ENCODE measurements around the gene CRYBB3.
"Not testable (repeated sequence)": the region's sequence is repeated elsewhere in the genome, so short reads cannot be mapped to it uniquely, and the experiment has no call there.

Gene CRYBB3

DNA sequence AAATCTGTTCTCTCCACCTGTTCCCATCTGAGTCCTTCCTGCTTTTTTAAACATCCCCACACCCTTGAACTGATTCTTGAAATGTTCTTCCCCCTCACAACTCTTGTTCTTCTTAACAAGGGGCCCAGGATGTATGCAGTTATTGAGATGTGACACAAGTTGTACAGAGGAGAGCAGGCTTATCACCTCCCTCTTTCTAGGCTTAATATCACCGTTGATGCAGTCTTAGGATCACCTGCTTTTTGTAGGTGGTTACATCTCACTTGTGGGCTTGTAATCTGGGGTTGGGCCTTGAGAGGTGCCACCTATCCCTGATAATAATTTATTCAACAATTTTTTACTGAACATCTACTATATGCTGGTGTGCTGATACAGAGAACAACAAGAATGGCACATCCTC, 6.2 kb downstream of the CRYBB3 start:
- no peak for DNase-seq (ENCODE audit: low read depth in 2 of 2)

DNA sequence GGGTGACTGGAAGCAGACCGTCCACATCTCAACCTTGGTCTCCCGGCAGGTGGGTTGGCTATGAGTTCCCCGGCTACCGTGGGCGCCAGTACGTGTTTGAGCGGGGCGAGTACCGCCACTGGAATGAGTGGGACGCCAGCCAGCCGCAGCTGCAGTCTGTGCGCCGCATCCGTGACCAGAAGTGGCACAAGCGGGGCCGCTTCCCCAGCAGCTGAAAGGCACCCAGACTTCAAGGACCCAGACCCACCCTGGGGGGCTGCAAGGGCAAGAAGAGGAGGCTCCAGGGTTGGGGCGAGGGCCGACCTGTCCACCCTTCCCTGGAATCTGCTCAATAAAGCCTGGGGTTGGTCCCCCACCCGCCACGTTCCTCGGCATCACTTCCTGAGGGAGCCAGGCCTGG, 7.3 kb downstream of the CRYBB3 start:
- no peak for DNase-seq (ENCODE audit: low read depth in 2 of 2)

GRCh38 chr22:25207553-25208157, 8.0 kb downstream of the CRYBB3 start:
- no peak for DNase-seq (ENCODE audit: low read depth in 2 of 2)

- no peak for DNase-seq (ENCODE audit: low read depth in 2 of 2)
Observed at GRCh38 chr22:25208328-25208727, 8.7 kb downstream of the CRYBB3 start.

GRCh38 chr22:25208743-25209505, 9.3 kb downstream of the CRYBB3 start:
- DNase-seq (ENCODE audit: low read depth in 2 of 2), result no peak

DNA sequence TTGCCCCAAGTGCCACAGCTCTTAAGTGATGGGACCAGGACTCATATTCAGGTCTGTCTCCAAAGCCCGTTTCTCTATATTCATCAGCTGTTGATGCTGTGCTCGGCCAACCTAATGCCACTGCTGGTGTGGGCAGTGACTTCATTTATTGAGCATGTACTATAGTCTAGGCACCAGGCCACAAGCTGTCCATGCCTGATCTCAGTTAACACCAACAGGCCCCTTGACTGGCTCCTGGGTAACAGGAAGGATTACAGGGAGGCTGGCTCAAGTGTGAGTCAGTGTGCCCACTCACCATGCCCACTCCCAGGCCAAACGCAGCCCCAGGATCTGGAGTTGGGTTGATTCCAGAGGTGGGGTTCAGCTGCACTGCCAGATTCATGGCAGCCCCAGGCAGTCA, 11.1 kb downstream of the CRYBB3 start:
- DNase-seq (ENCODE audit: low read depth in 2 of 2), result no peak

DNA sequence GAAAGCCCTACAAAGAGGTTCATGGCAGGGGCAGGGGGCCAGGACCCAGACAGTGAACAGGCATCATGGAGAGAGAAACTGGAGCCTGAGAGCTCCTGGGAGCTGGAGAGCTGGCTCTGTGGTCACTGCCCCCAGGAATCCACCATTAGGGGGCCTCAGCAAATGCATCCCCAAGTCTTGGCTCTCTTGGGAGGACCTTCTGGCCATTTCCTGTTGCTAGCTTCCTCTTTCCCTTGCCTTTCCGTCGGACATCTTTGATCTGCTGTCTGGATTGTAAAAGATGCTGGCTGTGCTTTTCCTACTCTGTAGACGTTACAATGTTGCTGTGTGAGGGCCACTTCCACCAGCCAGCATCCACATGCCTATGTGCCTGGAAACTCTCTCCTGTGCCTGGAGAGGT, 12.7 kb downstream of the CRYBB3 start:
- DNase-seq (ENCODE audit: low read depth in 2 of 2), result no peak

DNA sequence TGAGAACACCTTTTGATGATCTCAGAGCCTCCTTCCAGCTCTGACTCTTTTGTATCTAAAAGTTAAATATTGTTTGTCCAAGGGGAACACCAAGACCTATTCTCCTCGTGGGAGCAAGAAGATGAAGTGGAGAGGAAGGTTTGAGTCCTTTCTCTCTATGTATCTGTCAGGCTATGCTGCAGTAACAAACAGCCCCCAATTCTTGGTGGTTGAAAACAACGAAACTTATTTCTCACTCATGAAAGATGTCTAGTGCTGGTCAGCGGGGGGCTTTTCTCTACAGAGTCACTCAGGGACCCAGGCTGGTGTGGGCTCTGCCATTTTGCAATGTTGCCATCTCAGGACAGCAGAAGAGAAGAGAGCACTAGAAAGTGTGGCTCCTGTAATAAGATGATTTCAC, 13.6 kb downstream of the CRYBB3 start:
- no peak for DNase-seq (ENCODE audit: low read depth in 2 of 2)

GRCh38 chr22:25216230-25216629, 16.6 kb downstream of the CRYBB3 start:
- DNase-seq (ENCODE audit: low read depth in 2 of 2), result no peak

- DNase-seq (ENCODE audit: low read depth in 2 of 2), result no peak
Observed at GRCh38 chr22:25219211-25219689, 19.6 kb downstream of the CRYBB3 start, which contains the start of gene CRYBB2. TSS of gene CRYBB2 (plus strand) at chr22:25219639. CDS start at chr22:25221430, 1,791 bp downstream.

- no peak for DNase-seq (ENCODE audit: low read depth in 2 of 2)
Observed at GRCh38 chr22:25219948-25220442, 20.3 kb downstream of the CRYBB3 start.

DNA sequence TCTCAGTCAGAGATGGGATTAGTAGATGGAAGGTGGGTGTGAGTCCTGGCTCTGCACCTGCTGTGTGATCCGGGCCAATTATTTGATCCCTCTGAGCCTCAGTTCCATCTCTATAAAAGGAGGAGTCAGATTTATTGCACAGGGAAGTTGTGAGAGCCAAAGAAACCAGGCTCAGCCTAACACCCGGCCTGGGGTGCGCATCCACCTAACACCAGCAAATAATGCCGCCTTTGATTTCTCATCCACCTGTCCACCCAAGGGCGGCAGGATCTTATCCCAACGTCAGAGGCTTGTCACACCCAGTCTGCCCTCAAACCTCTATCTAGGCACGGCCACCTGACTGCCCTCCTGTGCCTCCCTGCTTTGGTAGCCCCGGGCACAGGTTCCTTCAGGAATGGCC, 22.1 kb downstream of the CRYBB3 start:
- DNase-seq (ENCODE audit: low read depth in 2 of 2), result no peak

- no peak for DNase-seq (ENCODE audit: low read depth in 2 of 2)
Observed at GRCh38 chr22:25223269-25223850, 23.7 kb downstream of the CRYBB3 start.

GRCh38 chr22:25228822-25229221, 29.2 kb downstream of the CRYBB3 start:
- DNase-seq (ENCODE audit: low read depth in 2 of 2), result no peak

GRCh38 chr22:25230760-25231159, 31.1 kb downstream of the CRYBB3 start:
- DNase-seq (ENCODE audit: low read depth in 2 of 2), result not testable (repeated sequence)

DNA sequence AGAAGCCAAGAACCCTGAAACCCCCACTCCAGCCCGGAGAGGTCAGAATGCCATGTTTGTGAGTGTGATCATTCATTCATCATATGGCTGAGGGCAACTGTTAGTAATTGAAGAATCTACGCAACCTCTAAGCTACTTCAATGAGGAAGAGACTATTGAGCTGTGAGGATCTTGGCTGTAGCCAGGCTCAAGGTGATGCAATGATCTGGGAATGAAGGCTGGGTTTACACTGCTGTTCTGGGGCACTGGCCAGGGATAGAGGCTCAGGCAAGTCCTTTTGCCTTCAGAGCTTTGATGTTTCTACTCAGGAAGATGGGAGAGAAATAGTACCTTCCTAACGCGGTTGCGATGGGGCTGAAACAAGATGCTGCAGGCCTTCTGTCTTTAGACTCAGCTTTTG, 32.6 kb downstream of the CRYBB3 start:
- DNase-seq (ENCODE audit: low read depth in 2 of 2), result no peak

DNA sequence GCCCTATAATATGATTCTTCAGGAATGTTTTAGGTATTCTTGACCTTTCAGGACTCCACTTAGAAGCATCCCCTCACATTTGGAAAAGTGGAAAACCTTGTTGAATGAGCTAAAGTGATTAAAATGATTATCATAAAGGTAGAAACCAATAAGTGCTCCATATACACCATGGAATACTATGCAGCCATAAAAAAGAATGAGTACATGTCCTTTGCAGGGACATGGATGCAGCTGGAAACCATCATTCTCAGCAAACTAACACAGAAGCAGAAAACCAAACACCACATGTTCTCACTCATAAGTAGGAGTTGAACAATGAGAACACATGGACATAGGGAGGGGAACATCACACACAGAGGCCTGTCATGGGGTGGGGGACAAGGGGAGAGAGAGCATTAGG, 34.0 kb downstream of the CRYBB3 start:
- DNase-seq (ENCODE audit: low read depth in 2 of 2), result not testable (repeated sequence)

DNA sequence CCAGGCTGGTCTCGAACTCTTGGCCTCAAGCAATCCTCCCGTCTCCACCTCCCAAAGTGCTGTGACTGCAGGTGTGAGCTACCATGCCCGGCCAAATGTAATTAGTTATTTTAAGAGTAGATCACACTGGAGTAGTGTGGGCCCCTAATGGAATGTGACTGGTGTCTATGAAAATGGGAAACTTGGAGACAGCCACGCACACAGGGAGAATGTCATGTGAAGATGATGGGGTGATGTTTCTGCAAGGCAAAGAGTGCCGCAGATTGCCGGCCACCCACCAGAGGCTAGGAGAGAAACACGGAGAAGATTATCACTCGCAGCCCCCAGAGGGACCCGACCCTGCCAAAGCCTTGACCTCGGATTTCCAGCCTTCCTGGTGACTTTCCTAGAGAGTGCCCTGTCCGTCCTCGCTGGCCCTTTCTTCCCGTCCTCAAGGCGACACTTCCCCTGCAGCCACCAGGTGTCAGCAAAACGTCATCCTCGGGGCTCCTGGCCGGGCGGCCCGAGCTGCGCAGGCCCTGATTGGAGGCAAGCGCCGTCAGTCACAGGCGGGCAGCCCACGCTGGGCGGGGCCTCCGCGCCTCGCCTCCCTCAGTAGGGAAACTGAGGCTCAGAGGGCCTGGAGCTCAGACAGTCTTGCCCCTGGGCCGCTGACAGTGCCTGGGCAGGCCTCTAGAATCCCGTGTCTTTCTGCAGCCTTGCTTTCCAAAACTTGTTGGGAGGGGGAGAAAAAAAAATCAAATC, 36.1 kb downstream of the CRYBB3 start:
- peak; percentile 1 to 10 for DNase-seq (ENCODE audit: low read depth in 2 of 2)

- no peak for DNase-seq (ENCODE audit: low read depth in 2 of 2)
Observed at GRCh38 chr22:25236417-25236816, 36.8 kb downstream of the CRYBB3 start.

GRCh38 chr22:25237503-25237902, 37.8 kb downstream of the CRYBB3 start:
- DNase-seq (ENCODE audit: low read depth in 2 of 2), result no peak

- not testable (repeated sequence) for DNase-seq (ENCODE audit: low read depth in 2 of 2)
Observed at GRCh38 chr22:25238058-25238457, 38.4 kb downstream of the CRYBB3 start.

DNA sequence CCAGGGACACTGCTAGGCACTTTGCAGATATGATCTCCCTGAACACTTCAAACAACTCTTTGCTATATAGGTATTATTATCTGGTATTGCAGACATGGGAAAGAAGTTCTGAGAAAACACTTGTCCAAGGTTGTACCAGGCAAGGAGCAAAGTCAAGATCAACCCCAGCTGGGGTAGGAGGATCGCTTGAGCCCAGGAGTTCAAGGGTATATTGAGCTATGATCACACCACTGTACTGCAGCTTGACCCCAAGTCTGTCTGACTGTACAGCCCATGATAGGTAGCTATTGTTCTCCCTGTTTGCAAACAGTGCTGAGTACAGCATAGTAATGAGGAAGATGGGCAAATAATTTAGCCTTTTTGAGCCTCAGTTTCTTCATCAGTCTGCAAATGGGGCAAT, 55.5 kb downstream of the CRYBB3 start:
- DNase-seq (ENCODE audit: low read depth in 2 of 2), result not testable (repeated sequence)

All from stimulated activated CD8-positive, alpha-beta memory T cell treated with anti-CD3 and anti-CD28 coated beads, Interleukin-7, amount 100 ng/mL, for 4 hours (primary cell).